Hippocampal formation (tissue), 2 donors: ENCODE measurements around the gene PLEKHH3.
"Not testable (repeated sequence)": the region's sequence is repeated elsewhere in the genome, so short reads cannot be mapped to it uniquely, and the experiment has no call there.

Experiments
- DNase-seq, 2 donors: peaks; one replicate each; lab custom pipeline; 2025; lab: John Stamatoyannopoulos, UW

The PLEKHH3 gene

GRCh38 chr17:42672038-42672437, 4.8 kb downstream of the PLEKHH3 start:
- no peak for DNase-seq

- no peak for DNase-seq
Observed at GRCh38 chr17:42670789-42671657, 5.8 kb downstream of the PLEKHH3 start.

- no peak for DNase-seq
Observed at GRCh38 chr17:42669977-42670788, 6.6 kb downstream of the PLEKHH3 start.

GRCh38 chr17:42669705-42669976, 7.2 kb downstream of the PLEKHH3 start:
- DNase-seq: no peak

GRCh38 chr17:42667088-42667951, 9.5 kb downstream of the PLEKHH3 start:
- no peak for DNase-seq

GRCh38 chr17:42666126-42666525, 10.7 kb downstream of the PLEKHH3 start:
- DNase-seq: not testable (repeated sequence)

GRCh38 chr17:42665581-42666001, 11.2 kb downstream of the PLEKHH3 start:
- DNase-seq: no peak

GRCh38 chr17:42660692-42661345, 16.0 kb downstream of the PLEKHH3 start:
- DNase-seq: no peak

GRCh38 chr17:42659932-42660274, 16.9 kb downstream of the PLEKHH3 start:
- DNase-seq: not testable (repeated sequence)

GRCh38 chr17:42659079-42659931, 17.5 kb downstream of the PLEKHH3 start, which contains the start of gene TUBG2:
Gene TUBG2 (plus strand): TSS chr17:42659284. CDS start chr17:42659504, 220 bp downstream.
- DNase-seq: peak; percentile 61 to 88

GRCh38 chr17:42657824-42658588, 18.8 kb downstream of the PLEKHH3 start:
- DNase-seq: no peak

- no peak for DNase-seq
Observed at GRCh38 chr17:42655528-42655927, 21.3 kb downstream of the PLEKHH3 start.

- DNase-seq: peak; percentile 13 to 34
Observed at GRCh38 chr17:42653179-42654124, 23.3 kb downstream of the PLEKHH3 start.

GRCh38 chr17:42651392-42651791, 25.4 kb downstream of the PLEKHH3 start:
- DNase-seq: no peak

- DNase-seq: no peak
Observed at GRCh38 chr17:42647778-42648177, 29.0 kb downstream of the PLEKHH3 start.

GRCh38 chr17:42642336-42642735, 34.5 kb downstream of the PLEKHH3 start:
- DNase-seq: no peak

GRCh38 chr17:42640121-42640520, 36.7 kb downstream of the PLEKHH3 start:
- DNase-seq: no peak

GRCh38 chr17:42639525-42640113, 37.2 kb downstream of the PLEKHH3 start:
- no peak for DNase-seq
